Parathyroid adenoma (tissue), 2 donors: ENCODE measurements around the gene MS4A18.

Experiments used
- H2AFZ ChIP-seq: fragments of 300-600 bp; sonication (generic); one replicate; pipeline ENCODE4 v1.7.0; 2017; ENCODE audit warnings: antibody characterized with exemption, mild to moderate bottlenecking
- H3K27ac ChIP-seq: fragments of 300-600 bp; sonication (generic); one replicate; pipeline ENCODE4 v1.7.0; 2017
- H3K27me3 ChIP-seq: fragments of 300-600 bp; sonication (generic); one replicate; pipeline ENCODE4 v1.7.0; 2017; ENCODE audit warnings: low read length; ENCODE audit not compliant: control insufficient read depth, insufficient read depth
- H3K36me3 ChIP-seq: fragments of 300-600 bp; sonication (generic); one replicate; pipeline ENCODE4 v1.7.0; 2017; ENCODE audit warnings: low read length; ENCODE audit not compliant: control insufficient read depth, insufficient read depth
- H3K4me1 ChIP-seq: fragments of 300-600 bp; sonication (generic); one replicate; pipeline ENCODE4 v1.7.0; 2017; ENCODE audit warnings: control low read depth
- H3K4me2 ChIP-seq: fragments of 300-600 bp; sonication (generic); one replicate; pipeline ENCODE4 v1.7.0; 2017; ENCODE audit warnings: low read length
- H3K4me3 ChIP-seq: fragments of 300-600 bp; sonication (generic); one replicate; pipeline ENCODE4 v1.7.0; 2017; ENCODE audit warnings: low read depth, low read length
- H3K79me2 ChIP-seq: fragments of 300-600 bp; sonication (generic); one replicate; pipeline ENCODE4 v1.7.0; 2017; ENCODE audit warnings: control low read depth
- H3K9ac ChIP-seq: fragments of 300-600 bp; sonication (generic); one replicate; pipeline ENCODE4 v1.7.0; 2017; ENCODE audit warnings: mild to moderate bottlenecking
- H3K9me3 ChIP-seq: fragments of 300-600 bp; sonication (generic); one replicate; pipeline ENCODE4 v1.7.0; 2017; ENCODE audit warnings: low read length; ENCODE audit not compliant: control insufficient read depth
- TF ChIP-seq, protein P1 (sequence below): fragments of 300-600 bp; sonication (generic); IDR thresholded peaks from one replicate; pipeline ENCODE4 v1.7.0; 2017; ENCODE audit warnings: antibody characterized with exemption, mild to moderate bottlenecking
- donor health status: primary hyperparathyroidism.

The MS4A18 gene

DNA sequence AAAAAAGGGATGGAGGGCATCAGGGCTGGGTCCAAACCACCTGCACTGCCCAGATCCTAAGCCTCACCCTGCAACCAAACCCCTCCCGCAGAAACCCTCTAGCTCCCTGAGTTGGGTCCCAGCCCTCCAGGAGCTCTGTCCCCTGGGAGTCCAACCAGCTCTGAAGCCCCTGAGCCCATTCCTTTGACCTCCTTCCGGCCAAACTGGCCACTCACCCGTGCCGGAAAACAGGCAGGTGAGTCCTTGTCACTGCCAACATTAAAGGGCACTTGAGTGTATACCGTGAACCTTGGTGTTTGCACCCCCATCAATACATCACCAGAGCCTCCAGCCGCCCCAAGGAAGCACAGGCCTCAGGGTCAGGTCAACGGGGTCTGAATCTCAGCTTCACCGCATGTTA lies 43.7 kb downstream of the MS4A18 start:
- no peaks in the 10 kb centered on the region for H3K27me3 ChIP-seq
- no peak overlapping the region for H2AFZ ChIP-seq
- TF ChIP-seq, protein P1, sequence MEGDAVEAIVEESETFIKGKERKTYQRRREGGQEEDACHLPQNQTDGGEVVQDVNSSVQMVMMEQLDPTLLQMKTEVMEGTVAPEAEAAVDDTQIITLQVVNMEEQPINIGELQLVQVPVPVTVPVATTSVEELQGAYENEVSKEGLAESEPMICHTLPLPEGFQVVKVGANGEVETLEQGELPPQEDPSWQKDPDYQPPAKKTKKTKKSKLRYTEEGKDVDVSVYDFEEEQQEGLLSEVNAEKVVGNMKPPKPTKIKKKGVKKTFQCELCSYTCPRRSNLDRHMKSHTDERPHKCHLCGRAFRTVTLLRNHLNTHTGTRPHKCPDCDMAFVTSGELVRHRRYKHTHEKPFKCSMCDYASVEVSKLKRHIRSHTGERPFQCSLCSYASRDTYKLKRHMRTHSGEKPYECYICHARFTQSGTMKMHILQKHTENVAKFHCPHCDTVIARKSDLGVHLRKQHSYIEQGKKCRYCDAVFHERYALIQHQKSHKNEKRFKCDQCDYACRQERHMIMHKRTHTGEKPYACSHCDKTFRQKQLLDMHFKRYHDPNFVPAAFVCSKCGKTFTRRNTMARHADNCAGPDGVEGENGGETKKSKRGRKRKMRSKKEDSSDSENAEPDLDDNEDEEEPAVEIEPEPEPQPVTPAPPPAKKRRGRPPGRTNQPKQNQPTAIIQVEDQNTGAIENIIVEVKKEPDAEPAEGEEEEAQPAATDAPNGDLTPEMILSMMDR = no peak
- H3K27ac ChIP-seq = no peak overlapping the region
- no peaks in the 10 kb centered on the region for H3K79me2 ChIP-seq
- H3K4me2 ChIP-seq = no peak overlapping the region
- no peaks in the 10 kb centered on the region for H3K4me1 ChIP-seq
- no peak overlapping the region for H3K4me3 ChIP-seq
- H3K36me3 ChIP-seq = no peaks in the 10 kb centered on the region
- no peaks in the 10 kb centered on the region for H3K9me3 ChIP-seq
- H3K9ac ChIP-seq = no peak overlapping the region

DNA sequence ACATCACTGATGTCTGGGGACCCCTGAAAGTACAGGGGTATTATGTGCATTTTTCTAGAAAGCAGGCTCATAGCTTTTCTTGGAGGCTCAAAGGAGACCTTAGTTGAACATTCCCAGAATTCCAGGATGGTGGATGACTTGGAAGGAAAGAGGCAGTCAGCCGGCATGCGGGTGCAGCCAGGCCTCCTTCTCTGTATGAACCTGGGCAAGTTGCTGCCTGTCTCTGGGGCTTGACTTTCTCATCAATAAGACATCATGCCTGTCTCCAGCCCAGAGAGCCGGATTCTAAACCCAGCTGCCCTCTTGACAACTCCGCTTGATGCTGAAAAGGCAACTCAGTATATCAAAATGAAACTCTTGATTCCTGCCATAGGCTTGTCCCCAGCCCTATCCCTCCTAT lies 44.8 kb downstream of the MS4A18 start:
- H3K36me3 ChIP-seq = no peaks in the 10 kb centered on the region
- no peak overlapping the region for H3K27ac ChIP-seq
- no peak overlapping the region for H3K4me2 ChIP-seq
- no peaks in the 10 kb centered on the region for H3K27me3 ChIP-seq
- TF ChIP-seq, protein P1 = no peak
- H3K4me1 ChIP-seq = no peaks in the 10 kb centered on the region
- H3K9ac ChIP-seq = no peak overlapping the region
- no peak overlapping the region for H3K4me3 ChIP-seq
- no peaks in the 10 kb centered on the region for H3K9me3 ChIP-seq
- H2AFZ ChIP-seq = no peak overlapping the region
- no peaks in the 10 kb centered on the region for H3K79me2 ChIP-seq

DNA sequence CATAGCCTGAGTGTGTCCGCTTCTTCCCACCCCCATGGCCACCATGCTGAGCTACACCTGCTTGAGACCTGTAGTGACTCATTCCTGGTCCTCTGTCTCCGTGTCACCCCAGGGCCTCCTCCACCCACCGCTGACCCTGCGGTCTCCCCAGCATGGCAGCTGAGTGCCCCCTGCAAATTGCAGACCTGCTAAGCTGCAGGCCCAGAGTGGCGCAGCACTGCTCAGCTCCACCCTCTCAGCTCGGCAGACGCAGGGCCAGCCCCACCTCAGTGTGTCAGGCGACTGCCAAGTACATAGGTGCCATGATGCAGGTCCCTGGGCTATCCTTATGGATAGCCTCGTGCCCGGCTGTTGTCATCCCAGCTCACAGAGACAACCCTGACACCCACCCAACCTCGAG lies 45.3 kb downstream of the MS4A18 start:
- H2AFZ ChIP-seq = no peak overlapping the region
- H3K4me3 ChIP-seq = no peak overlapping the region
- no peaks in the 10 kb centered on the region for H3K27me3 ChIP-seq
- no peak overlapping the region for H3K4me2 ChIP-seq
- H3K9me3 ChIP-seq = no peaks in the 10 kb centered on the region
- TF ChIP-seq, protein P1 = no peak
- H3K36me3 ChIP-seq = no peaks in the 10 kb centered on the region
- no peak overlapping the region for H3K27ac ChIP-seq
- no peak overlapping the region for H3K9ac ChIP-seq
- no peaks in the 10 kb centered on the region for H3K79me2 ChIP-seq
- H3K4me1 ChIP-seq = no peaks in the 10 kb centered on the region

DNA sequence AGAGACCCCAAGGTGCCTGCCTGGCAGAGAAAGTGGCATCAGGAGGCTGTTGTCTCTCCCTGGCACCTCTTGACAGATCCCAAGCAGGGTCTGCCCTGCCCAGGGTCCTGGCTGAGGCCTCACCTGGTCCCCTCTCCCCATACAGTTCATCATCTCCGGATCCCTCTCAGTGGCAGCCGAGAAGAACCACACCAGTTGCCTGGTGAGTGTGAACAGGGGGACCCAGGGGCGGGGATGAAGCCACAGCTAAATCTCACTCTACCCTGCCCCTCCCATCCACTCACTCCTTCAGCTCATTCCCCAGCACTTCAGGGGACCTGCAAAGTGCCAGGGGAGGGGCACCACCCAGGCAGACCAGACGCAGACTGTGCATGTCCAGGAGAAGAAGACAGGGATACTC lies 46.6 kb downstream of the MS4A18 start:
- H3K9me3 ChIP-seq = no peaks in the 10 kb centered on the region
- H3K4me2 ChIP-seq = no peak overlapping the region
- no peak overlapping the region for H2AFZ ChIP-seq
- H3K4me3 ChIP-seq = no peak overlapping the region
- H3K27me3 ChIP-seq = no peaks in the 10 kb centered on the region
- H3K27ac ChIP-seq = no peak overlapping the region
- no peaks in the 10 kb centered on the region for H3K4me1 ChIP-seq
- H3K9ac ChIP-seq = no peak overlapping the region
- no peaks in the 10 kb centered on the region for H3K36me3 ChIP-seq
- TF ChIP-seq, protein P1 = no peak
- no peaks in the 10 kb centered on the region for H3K79me2 ChIP-seq

DNA sequence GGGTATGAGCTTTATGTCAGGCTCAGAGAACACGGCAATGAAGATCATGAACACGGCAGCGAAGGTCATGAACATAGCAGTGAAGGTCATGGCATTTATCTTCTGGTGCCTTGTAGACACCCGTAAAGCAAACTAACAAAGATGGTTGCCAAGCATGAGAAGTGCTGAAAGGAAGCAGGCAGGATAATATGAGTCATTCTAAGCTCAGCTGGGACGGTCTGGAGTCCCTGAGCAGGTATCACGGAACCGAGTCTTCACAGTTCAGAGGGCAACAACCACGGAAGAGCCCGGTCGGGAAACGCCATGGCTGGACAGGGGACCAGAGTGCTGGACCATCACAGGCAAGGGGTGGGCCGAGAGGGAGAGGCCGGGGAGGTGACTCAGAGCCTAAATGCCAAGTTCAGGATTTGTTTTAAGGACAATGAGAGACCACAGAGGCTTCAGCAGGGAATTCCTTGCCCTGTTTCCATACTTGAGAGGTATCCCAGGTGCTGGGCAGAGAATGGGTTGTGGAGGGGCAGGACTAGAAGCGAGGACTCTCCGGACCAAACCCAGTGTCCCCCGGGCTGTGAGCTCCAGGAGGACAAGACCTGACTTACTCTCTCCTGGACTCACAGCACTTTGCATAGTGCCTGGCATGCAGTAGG lies 47.5 kb downstream of the MS4A18 start:
- H2AFZ ChIP-seq = no peak overlapping the region
- H3K4me2 ChIP-seq = no peak overlapping the region
- no peak overlapping the region for H3K27ac ChIP-seq
- H3K79me2 ChIP-seq = no peaks in the 10 kb centered on the region
- H3K27me3 ChIP-seq = no peaks in the 10 kb centered on the region
- no peaks in the 10 kb centered on the region for H3K9me3 ChIP-seq
- TF ChIP-seq, protein P1 = no peak
- H3K9ac ChIP-seq = no peak overlapping the region
- H3K4me1 ChIP-seq = no peaks in the 10 kb centered on the region
- H3K4me3 ChIP-seq = no peak overlapping the region
- no peaks in the 10 kb centered on the region for H3K36me3 ChIP-seq
